Upper lobe of right lung (tissue), 1 donor: ENCODE measurements around the gene ARHGAP23. TPM values are rescaled to one million over a fixed set of nuclear protein-coding genes. Genes with fewer than 3 reads are reported as not detected.

ENCODE experiments used
- ATAC-seq: fragments of 200-7000 bp; cut with Tn5 transposase; one replicate; pipeline ENCODE4 v1.9.1; 2020; ENCODE audit warnings: mild to moderate bottlenecking, moderate library complexity
- DNase-seq: peaks from one replicate; pipeline ENCODE4 v3.0.0-alpha.2; 2020
- H3K27ac ChIP-seq: fragments of 200-600 bp; one replicate; pipeline ENCODE4 v1.8.0; 2022
- H3K27me3 ChIP-seq: fragments of 200-600 bp; one replicate; pipeline ENCODE4 v1.8.0; 2022; ENCODE audit warnings: mild to moderate bottlenecking
- H3K36me3 ChIP-seq: fragments of 200-600 bp; one replicate; pipeline ENCODE4 v1.8.0; 2022
- H3K4me1 ChIP-seq: fragments of 200-600 bp; one replicate; pipeline ENCODE4 v1.8.0; 2022
- H3K4me3 ChIP-seq: fragments of 200-600 bp; one replicate; pipeline ENCODE4 v1.8.0; 2022; ENCODE audit warnings: mild to moderate bottlenecking
- H3K9me3 ChIP-seq: fragments of 200-600 bp; one replicate; pipeline ENCODE4 v1.8.0; 2022
- intact Hi-C: fragments of 100-400 bp; cut with DNase I; formaldehyde crosslinking; loops from one replicate; pipeline ENCODE4 v1.11.0; 2022
- total RNA-seq: library from RNA; stranded (reverse); fragmentation: NEBNext Ultra II Directional; extraction: Animal tissue kit (Norgen Biotek cat#: 25700); gene quantifications from one replicate; pipeline ENCODE4 v1.2.1, GENCODE V29; 2021
- TF ChIP-seq, protein P1 (sequence below): fragments of 200-600 bp; IDR thresholded peaks from one replicate; pipeline ENCODE4 v1.8.0; 2022; ENCODE audit warnings: antibody characterized with exemption
- donor health status: DM: no; HTN: yes; CAD: no; lungs with severe emphysema.

ARHGAP23 gene
- total RNA-seq, 1 donor from 2014 or later = 85.1 TPM

DNA sequence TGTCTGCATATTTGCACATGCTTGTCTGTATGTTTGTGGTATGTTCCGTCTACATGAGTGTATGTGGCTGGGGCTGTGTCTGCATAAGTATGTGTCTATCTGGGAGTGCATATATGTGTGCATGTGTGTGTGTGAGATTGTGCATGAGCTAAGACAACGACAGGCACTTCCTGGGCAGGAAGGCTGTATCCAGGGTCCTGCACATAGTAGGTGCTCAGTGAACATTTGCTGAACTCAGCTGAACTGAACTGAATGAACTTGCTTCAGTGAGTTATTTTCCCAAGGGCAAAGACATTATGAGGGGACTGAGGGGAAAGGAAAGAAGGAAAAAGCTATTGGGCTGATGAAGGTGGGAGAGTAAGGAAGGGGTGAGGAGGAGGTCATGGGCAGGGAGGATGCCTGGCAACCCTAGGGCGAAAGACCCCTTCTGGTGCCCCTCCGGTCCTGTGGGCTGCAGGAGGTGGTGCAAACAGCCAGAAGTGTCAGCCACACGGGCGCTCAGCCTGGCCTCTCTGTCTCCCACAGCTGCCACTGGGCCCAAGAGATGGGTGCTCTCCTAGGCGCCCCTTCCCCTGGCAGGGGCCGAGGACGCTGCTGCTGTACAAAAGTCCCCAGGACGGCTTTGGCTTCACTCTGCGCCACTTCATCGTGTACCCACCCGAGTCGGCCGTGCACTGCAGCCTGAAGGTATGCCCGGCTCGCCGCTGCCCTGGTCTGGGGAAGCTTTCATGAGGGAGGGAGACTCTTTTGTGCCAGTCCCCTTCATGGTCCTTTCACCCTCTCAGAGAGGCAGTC, 29.5 kb downstream of the ARHGAP23 start:
- no peak overlapping the region for H3K27ac ChIP-seq
- ATAC-seq (no peak), DNase-seq (no peak)
- no peaks in the 10 kb centered on the region for H3K9me3 ChIP-seq
- H3K4me1 ChIP-seq = peaks cover 13% of the 10 kb centered on the region
- peaks cover 3% of the 10 kb centered on the region for H3K27me3 ChIP-seq
- intact Hi-C loops = no loop called here
- H3K36me3 ChIP-seq = peaks cover 16% of the 10 kb centered on the region
- no peak overlapping the region for H3K4me3 ChIP-seq
- TF ChIP-seq, protein P1, sequence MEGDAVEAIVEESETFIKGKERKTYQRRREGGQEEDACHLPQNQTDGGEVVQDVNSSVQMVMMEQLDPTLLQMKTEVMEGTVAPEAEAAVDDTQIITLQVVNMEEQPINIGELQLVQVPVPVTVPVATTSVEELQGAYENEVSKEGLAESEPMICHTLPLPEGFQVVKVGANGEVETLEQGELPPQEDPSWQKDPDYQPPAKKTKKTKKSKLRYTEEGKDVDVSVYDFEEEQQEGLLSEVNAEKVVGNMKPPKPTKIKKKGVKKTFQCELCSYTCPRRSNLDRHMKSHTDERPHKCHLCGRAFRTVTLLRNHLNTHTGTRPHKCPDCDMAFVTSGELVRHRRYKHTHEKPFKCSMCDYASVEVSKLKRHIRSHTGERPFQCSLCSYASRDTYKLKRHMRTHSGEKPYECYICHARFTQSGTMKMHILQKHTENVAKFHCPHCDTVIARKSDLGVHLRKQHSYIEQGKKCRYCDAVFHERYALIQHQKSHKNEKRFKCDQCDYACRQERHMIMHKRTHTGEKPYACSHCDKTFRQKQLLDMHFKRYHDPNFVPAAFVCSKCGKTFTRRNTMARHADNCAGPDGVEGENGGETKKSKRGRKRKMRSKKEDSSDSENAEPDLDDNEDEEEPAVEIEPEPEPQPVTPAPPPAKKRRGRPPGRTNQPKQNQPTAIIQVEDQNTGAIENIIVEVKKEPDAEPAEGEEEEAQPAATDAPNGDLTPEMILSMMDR = no peak

DNA sequence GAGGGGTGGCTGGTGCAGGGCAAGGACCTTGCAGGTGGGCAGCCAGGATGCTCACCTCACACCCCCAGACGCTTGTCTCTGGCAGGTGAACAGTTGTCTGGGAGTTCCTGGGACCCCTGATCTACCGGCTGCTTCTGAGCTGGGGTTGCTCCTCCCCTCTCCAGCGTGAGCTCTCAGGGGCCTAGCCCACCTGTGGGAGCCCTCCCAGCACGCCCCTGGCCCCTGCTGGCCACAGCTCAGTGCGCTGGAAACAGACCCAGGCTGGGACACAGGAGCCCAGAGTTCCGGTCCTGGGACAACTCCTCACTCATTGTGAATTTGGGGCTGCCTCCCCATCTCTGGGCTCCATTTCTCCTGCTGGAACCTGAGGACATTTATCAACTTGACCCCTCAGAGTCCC, 30.3 kb downstream of the ARHGAP23 start:
- TF ChIP-seq, protein P1 = no peak
- intact Hi-C loops = no loop called here

DNA sequence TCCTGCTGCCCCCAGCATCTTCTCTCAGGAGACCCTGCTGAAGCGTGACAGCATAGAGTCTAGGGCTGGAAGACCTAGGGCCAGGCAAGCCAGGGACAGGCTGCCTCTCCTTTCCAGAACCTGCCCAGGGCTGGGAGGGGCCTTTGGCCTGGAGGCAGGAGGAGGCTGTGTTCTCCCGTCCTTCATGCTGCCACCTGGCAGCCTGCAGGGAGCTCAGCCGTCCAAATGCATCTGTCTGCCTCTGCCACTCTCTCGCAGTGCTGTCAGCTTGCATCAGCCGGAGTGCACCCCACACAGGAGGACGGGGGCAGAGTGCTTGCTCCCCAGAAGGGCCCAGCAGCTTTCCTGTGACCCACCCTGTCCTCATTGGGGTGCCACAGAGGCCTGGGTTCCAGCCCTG, 31.3 kb downstream of the ARHGAP23 start:
- no peak for DNase-seq
- intact Hi-C loops = no loop called here
- Histone ChIP-seq H3K9me3 (no peaks in the 10 kb centered on the region), H3K27me3 (no peaks in the 10 kb centered on the region), H3K4me1 (peaks cover 22% of the 10 kb centered on the region), H3K27ac (no peak overlapping the region), H3K36me3 (peaks cover 20% of the 10 kb centered on the region), H3K4me3 (no peak overlapping the region)
- no peak for ATAC-seq
- TF ChIP-seq, protein P1 = no peak

More for the DNA sequence above, 30.3 kb downstream of the ARHGAP23 start:
- Histone ChIP-seq H3K27ac (no peak overlapping the region), H3K4me1 (peaks cover 13% of the 10 kb centered on the region), H3K9me3 (no peaks in the 10 kb centered on the region), H3K27me3 (no peaks in the 10 kb centered on the region), H3K4me3 (no peak overlapping the region), H3K36me3 (peaks cover 20% of the 10 kb centered on the region)
- ATAC-seq (no peak), DNase-seq (no peak)

DNA sequence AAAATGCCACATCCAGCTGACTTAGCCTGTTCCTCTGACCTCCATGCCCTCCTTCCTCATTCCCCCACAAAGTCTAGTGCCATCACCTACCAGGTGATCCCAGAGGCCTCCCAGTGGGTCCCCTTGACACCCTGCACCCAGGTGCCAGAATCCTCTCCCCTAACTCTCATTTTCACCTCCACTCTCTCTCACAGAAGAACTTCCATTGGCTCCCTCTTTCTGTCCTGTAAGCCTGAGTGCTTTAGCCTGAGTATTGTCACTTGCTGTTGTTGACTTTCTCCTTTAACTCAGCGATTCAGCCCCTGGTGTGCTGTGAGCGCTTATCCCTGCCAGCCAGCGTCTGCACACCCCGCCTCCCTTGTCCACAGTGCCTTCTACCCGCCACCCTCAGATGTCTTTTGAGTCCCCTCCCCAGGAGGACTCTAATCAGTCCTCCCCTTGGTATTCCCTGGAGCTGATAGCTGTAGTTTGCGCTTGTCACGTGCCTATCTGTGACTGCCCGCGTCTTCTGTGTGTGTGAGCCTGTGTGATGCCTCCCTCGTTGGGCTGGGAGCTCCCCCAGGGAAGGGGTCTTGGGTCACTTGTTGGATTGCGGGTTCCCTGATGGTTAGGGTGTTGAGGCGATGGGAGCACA, 31.9 kb downstream of the ARHGAP23 start:
- no peak for DNase-seq
- H3K36me3 ChIP-seq = peaks cover 20% of the 10 kb centered on the region
- TF ChIP-seq, protein P1 = no peak
- H3K9me3 ChIP-seq = no peaks in the 10 kb centered on the region
- H3K27me3 ChIP-seq = no peaks in the 10 kb centered on the region
- H3K27ac ChIP-seq = no peak overlapping the region
- intact Hi-C loops = no loop called here
- peaks cover 17% of the 10 kb centered on the region for H3K4me1 ChIP-seq
- H3K4me3 ChIP-seq = no peak overlapping the region
- ATAC-seq = no peak

DNA sequence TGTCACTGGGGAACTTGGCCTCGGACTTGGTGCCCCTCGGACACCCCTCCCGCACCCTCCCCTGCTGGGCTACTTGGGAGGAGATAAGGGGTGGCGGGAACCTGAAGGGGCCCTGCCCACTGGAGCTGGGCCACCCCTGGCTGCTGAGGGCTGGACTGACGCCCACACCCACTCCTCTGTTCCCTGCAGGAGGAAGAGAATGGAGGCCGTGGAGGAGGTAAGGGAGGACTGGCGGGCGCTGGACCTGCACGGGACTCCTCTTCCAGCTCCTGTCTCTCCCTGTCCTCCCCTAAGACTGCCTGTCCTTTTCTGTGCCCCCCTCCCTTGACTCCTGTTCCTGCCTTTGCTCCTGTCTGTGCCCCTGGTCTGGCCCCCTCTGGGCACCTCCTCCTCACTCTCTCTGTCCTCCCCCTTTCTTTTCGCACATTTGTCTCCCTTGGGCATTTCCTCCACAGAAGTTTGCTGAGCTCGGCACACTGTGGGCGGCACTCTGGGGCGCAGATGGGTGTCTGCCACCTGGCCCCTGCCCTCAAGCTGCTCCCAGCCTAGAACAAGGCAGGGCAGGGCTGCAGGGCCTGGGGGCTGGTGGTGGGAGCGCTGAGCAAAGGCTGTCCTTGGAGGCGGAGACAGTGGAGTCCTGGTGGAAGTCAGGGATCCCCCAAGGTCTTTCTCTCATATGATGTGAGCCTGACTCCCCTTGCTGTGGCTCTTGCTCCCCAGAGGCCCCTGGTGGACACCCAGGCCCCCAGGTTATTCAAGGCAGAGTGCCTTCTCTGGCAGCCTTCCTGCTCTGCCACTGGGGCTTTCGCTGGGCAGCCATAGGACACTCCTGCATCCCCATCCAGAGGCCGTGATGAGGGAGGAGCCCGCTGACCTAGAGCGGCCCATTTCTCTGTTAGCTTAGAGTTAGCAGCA, 32.7 kb downstream of the ARHGAP23 start:
- intact Hi-C loops = no loop called here
- no peaks in the 10 kb centered on the region for H3K27me3 ChIP-seq
- no peak overlapping the region for H3K4me3 ChIP-seq
- ATAC-seq = no peak
- TF ChIP-seq, protein P1 = no peak
- peaks cover 17% of the 10 kb centered on the region for H3K4me1 ChIP-seq
- no peak for DNase-seq
- H3K36me3 ChIP-seq = peaks cover 20% of the 10 kb centered on the region
- H3K9me3 ChIP-seq = no peaks in the 10 kb centered on the region
- no peak overlapping the region for H3K27ac ChIP-seq
